Caco-2 (cell line): Measurements from ENCODE around the gene MBOAT2. TPM values are rescaled to one million over a fixed set of nuclear protein-coding genes. Genes with fewer than 3 reads are reported as not detected.
"Not testable (repeated sequence)": the region's sequence is repeated elsewhere in the genome, so short reads cannot be mapped to it uniquely, and the experiment has no call there.

Experiments
- BruUV-seq: library from RNA; stranded (reverse); fragments of 400-500 nt; replicated peaks from 2 replicates; lab custom pipeline; 2021; lab: Mats Ljungman, UMichigan
- CTCF ChIA-PET: fragments of 300-600 bp; sonication (Branson Sonifier 250); formaldehyde crosslinking; loops from one replicate; lab custom pipeline; 2022; ENCODE audit warnings: antibody characterized with exemption; lab: Charles Lee
- POLR2A ChIA-PET: fragments of 300-600 bp; sonication (Branson Sonifier 250); formaldehyde crosslinking; loops from one replicate; lab custom pipeline; 2022; ENCODE audit warnings: antibody characterized with exemption; lab: Charles Lee
- DNase-seq, 2 experiments: peaks; one replicate each; pipeline versions ENCODE4 v3.0.0 to v3.0.0-alpha.2; 2020 to 2022
- H3K27me3 ChIP-seq: replicated peaks from 2 replicates; pipeline ENCODE4 v1.6.0; 2011; ENCODE audit warnings: low read length; ENCODE audit not compliant: control insufficient read depth, insufficient read depth
- H3K36me3 ChIP-seq: 2 replicates; pipeline ENCODE4 v1.5.1; 2011; ENCODE audit warnings: low read length; ENCODE audit not compliant: control insufficient read depth, insufficient read depth
- H3K4me1 ChIP-seq: fragments of 250-450 bp; sonication (Bioruptor Pico); 2 replicates; pipeline ENCODE4 v1.5.1; 2020; ENCODE audit warnings: mild to moderate bottlenecking
- H3K4me3 ChIP-seq: 2 replicates; pipeline ENCODE4 v1.5.1; 2011; ENCODE audit warnings: low read depth, mild to moderate bottlenecking, control low read depth, low read length
- H3K9me3 ChIP-seq: fragments of 250-450 bp; sonication (Bioruptor Pico); 2 replicates; pipeline ENCODE4 v1.5.1; 2020; ENCODE audit warnings: mild to moderate bottlenecking, moderate library complexity
- H3K27ac Mint-ChIP-seq: one replicate; pipeline ENCODE4 v1.8.0; 2022; ENCODE audit warnings: mixed read lengths; ENCODE audit not compliant: unreplicated experiment
- H3K27me3 Mint-ChIP-seq: one replicate; pipeline ENCODE4 v1.8.0; 2022; ENCODE audit warnings: mixed read lengths; ENCODE audit not compliant: insufficient read depth, unreplicated experiment
- H3K36me3 Mint-ChIP-seq: one replicate; pipeline ENCODE4 v1.8.0; 2022; ENCODE audit warnings: mild to moderate bottlenecking, mixed read lengths; ENCODE audit not compliant: insufficient read depth, unreplicated experiment
- H3K4me1 Mint-ChIP-seq: one replicate; pipeline ENCODE4 v1.8.0; 2022; ENCODE audit warnings: low read depth, mixed read lengths; ENCODE audit not compliant: unreplicated experiment
- H3K4me3 Mint-ChIP-seq: one replicate; pipeline ENCODE4 v1.8.0; 2022; ENCODE audit warnings: mild to moderate bottlenecking, moderate library complexity, mixed read lengths; ENCODE audit not compliant: unreplicated experiment
- H3K9me3 Mint-ChIP-seq: one replicate; pipeline ENCODE4 v1.8.0; 2022; ENCODE audit warnings: mixed read lengths; ENCODE audit not compliant: unreplicated experiment
- CTCF ChIP-seq, 2 experiments: fragments of 200-600 bp in 1 of 2; IDR thresholded peaks; 1 replicate in 1 of 2; 2 replicates in 1 of 2; pipeline versions ENCODE4 v1.5.1 to v1.8.0; 2011 to 2022; ENCODE audit warnings: antibody characterized with exemption in 1 of 2, control low read depth in 1 of 2, inconsistent platforms in 1 of 2, low read depth in 1 of 2, low read length in 1 of 2, mild to moderate bottlenecking in 1 of 2, moderate library complexity in 1 of 2; ENCODE audit not compliant: insufficient read depth in 1 of 2, severe bottlenecking in 1 of 2, unreplicated experiment in 1 of 2
- intact Hi-C: fragments of 100-400 bp; cut with micrococcal nuclease; formaldehyde crosslinking; loops from one replicate; pipeline ENCODE4 v1.10.0; 2022; ENCODE audit not compliant: unreplicated experiment
- total RNA-seq: library from RNA; stranded (reverse); gene quantifications from 2 replicates; pipeline ENCODE4 v1.2.3, GENCODE V29; 2022

MBOAT2 gene
- total RNA-seq, 1 experiment from 2014 or later, result 12.6 TPM

GRCh38 chr2:8935982-8936381 lies 67.5 kb downstream of the MBOAT2 start:
- Mint-ChIP-seq H3K27ac (no peak overlapping the region), H3K4me1 (no peaks in the 10 kb centered on the region), H3K36me3 (no peaks in the 10 kb centered on the region), H3K4me3 (no peak overlapping the region), H3K9me3 (no peaks in the 10 kb centered on the region), H3K27me3 (no peaks in the 10 kb centered on the region)
- no peaks in the 10 kb centered on the region for H3K4me1 ChIP-seq
- H3K27me3 ChIP-seq, result no peaks in the 10 kb centered on the region
- no TSS peak for BruUV-seq
- TF ChIP-seq CTCF (IDR thresholded peaks at IDR 0.05; ENCODE audit: insufficient read depth in 1 of 2, low read depth in 1 of 2, low read length in 1 of 2, severe bottlenecking in 1 of 2, unreplicated experiment in 1 of 2), result no peak
- no peaks in the 10 kb centered on the region for H3K36me3 ChIP-seq
- no peaks in the 10 kb centered on the region for H3K9me3 ChIP-seq
- CTCF ChIA-PET, result no interaction called here
- intact Hi-C loops, result no loop called here
- no peak for DNase-seq
- POLR2A ChIA-PET, result no interaction called here
- H3K4me3 ChIP-seq, result no peak overlapping the region

GRCh38 chr2:8934338-8934737 lies 69.1 kb downstream of the MBOAT2 start:
- Histone ChIP-seq H3K27me3 (no peaks in the 10 kb centered on the region), H3K4me3 (no peak overlapping the region), H3K9me3 (no peaks in the 10 kb centered on the region), H3K4me1 (no peaks in the 10 kb centered on the region), H3K36me3 (no peaks in the 10 kb centered on the region)
- Mint-ChIP-seq H3K27me3 (no peaks in the 10 kb centered on the region), H3K4me3 (no peak overlapping the region), H3K9me3 (no peaks in the 10 kb centered on the region), H3K27ac (no peak overlapping the region), H3K4me1 (no peaks in the 10 kb centered on the region), H3K36me3 (no peaks in the 10 kb centered on the region)
- BruUV-seq, result no TSS peak
- CTCF ChIA-PET, result no interaction called here
- TF ChIP-seq CTCF (IDR thresholded peaks at IDR 0.05; ENCODE audit: insufficient read depth in 1 of 2, low read depth in 1 of 2, low read length in 1 of 2, severe bottlenecking in 1 of 2, unreplicated experiment in 1 of 2), result no peak
- POLR2A ChIA-PET, result no interaction called here
- intact Hi-C loops, result no loop called here
- no peak for DNase-seq

- no peaks in the 10 kb centered on the region for H3K4me1 Mint-ChIP-seq
- Histone ChIP-seq H3K4me1 (no peaks in the 10 kb centered on the region), H3K27me3 (no peaks in the 10 kb centered on the region), H3K9me3 (no peaks in the 10 kb centered on the region), H3K36me3 (no peaks in the 10 kb centered on the region), H3K4me3 (no peak overlapping the region)
- TF ChIP-seq CTCF (IDR thresholded peaks at IDR 0.05; ENCODE audit: insufficient read depth in 1 of 2, low read depth in 1 of 2, low read length in 1 of 2, severe bottlenecking in 1 of 2, unreplicated experiment in 1 of 2), result no peak
- POLR2A ChIA-PET, result no interaction called here
- H3K4me3 Mint-ChIP-seq, result no peak overlapping the region
- H3K27me3 Mint-ChIP-seq, result no peaks in the 10 kb centered on the region
- H3K36me3 Mint-ChIP-seq, result no peaks in the 10 kb centered on the region
- CTCF ChIA-PET, result no interaction called here
- H3K9me3 Mint-ChIP-seq, result no peaks in the 10 kb centered on the region
- DNase-seq, result no peak
- BruUV-seq, result no TSS peak
- intact Hi-C loops, result no loop called here
- no peak overlapping the region for H3K27ac Mint-ChIP-seq
Measured at GRCh38 chr2:8932702-8933101, 70.8 kb downstream of the MBOAT2 start.

- H3K4me3 ChIP-seq, H3K4me1 ChIP-seq, H3K4me3 Mint-ChIP-seq, H3K9me3 ChIP-seq, BruUV-seq, H3K27me3 Mint-ChIP-seq, intact Hi-C loops, H3K4me1 Mint-ChIP-seq, CTCF ChIA-PET, H3K36me3 ChIP-seq, DNase-seq, H3K27me3 ChIP-seq, H3K27ac Mint-ChIP-seq, POLR2A ChIA-PET, H3K9me3 Mint-ChIP-seq, H3K36me3 Mint-ChIP-seq: not testable (repeated sequence)
Measured at GRCh38 chr2:8930185-8930584, 73.3 kb downstream of the MBOAT2 start.
